GM12878 (cell line): ENCODE data around the gene RNF150. TPM values are rescaled to one million over a fixed set of nuclear protein-coding genes. Genes with fewer than 3 reads are reported as not detected.

Source experiments
- ATAC-seq: fragments of 200-7000 bp; cut with Tn5 transposase; 3 replicates; pipeline ENCODE4 v1.9.1; 2020; ENCODE audit warnings: mild to moderate bottlenecking, moderate library complexity
- BruUV-seq: library from RNA; stranded (reverse); fragments of 400-500 nt; replicated peaks from 2 replicates; lab custom pipeline; 2021; lab: Mats Ljungman, UMichigan
- CTCF ChIA-PET: fragments of 300-600 bp; sonication (Branson Sonifier 250); formaldehyde crosslinking; extraction: SDS; loops from one replicate; lab custom pipeline; 2021; ENCODE audit warnings: inconsistent platforms; lab: Yijun Ruan, JAX
- POLR2A ChIA-PET: fragments of 350-600 bp; formaldehyde crosslinking; extraction: SDS; loops from one replicate; lab custom pipeline; 2021; ENCODE audit warnings: inconsistent platforms; lab: Charles Lee
- RAD21 ChIA-PET: fragments of 300-600 bp; sonication (Branson Sonifier 250); formaldehyde crosslinking; loops from one replicate; lab custom pipeline; 2023; ENCODE audit warnings: antibody characterized with exemption; ENCODE audit not compliant: unreplicated experiment; lab: Charles Lee
- SMC1A ChIA-PET: fragments of 300-600 bp; sonication (Branson Sonifier 250); formaldehyde crosslinking; loops from one replicate; lab custom pipeline; 2023; ENCODE audit not compliant: unreplicated experiment, uncharacterized antibody; lab: Charles Lee
- DNase-seq: peaks from one replicate; pipeline ENCODE4 v3.0.0-alpha.2; 2011; ENCODE audit warnings: low read depth, low spot score
- FAIRE-seq: peaks from 3 replicates; lab custom pipeline; 2011; peaks lifted over from hg19 to GRCh38; lab: Jason Lieb, UNC
- H2AFZ ChIP-seq: 2 replicates; pipeline ENCODE4 v1.6.0; 2011; ENCODE audit warnings: low read depth, low read length, control low read depth; ENCODE audit not compliant: control insufficient read depth
- H3K27ac ChIP-seq: 2 replicates; pipeline ENCODE4 v1.5.1; 2011; ENCODE audit warnings: control low read depth; ENCODE audit not compliant: control insufficient read depth, insufficient read depth
- H3K27me3 ChIP-seq, 2 experiments: replicated peaks in 1 of 2; 2 replicates each; pipeline versions ENCODE4 v1.6.0 to v1.6.1; 2011; ENCODE audit warnings: low read length in 1 of 2; ENCODE audit not compliant: control insufficient read depth in 2 of 2, insufficient read depth in 2 of 2
- H3K36me3 ChIP-seq, 2 experiments: 2 replicates each; pipeline ENCODE4 v1.5.1; 2011; ENCODE audit warnings: low read length in 1 of 2; ENCODE audit not compliant: control insufficient read depth in 2 of 2, insufficient read depth in 2 of 2
- H3K4me1 ChIP-seq: 2 replicates; pipeline ENCODE4 v1.6.1; 2011; ENCODE audit warnings: mild to moderate bottlenecking, low read length, moderate library complexity, mixed read lengths; ENCODE audit not compliant: control insufficient read depth, insufficient read depth
- H3K4me2 ChIP-seq: 2 replicates; pipeline ENCODE4 v1.6.0; 2011; ENCODE audit warnings: control low read depth; ENCODE audit not compliant: control insufficient read depth, insufficient read depth
- H3K4me3 ChIP-seq: fragments of 200-600 bp; sonication (generic); 2 replicates; pipeline ENCODE4 v1.5.1; 2016
- H3K79me2 ChIP-seq: 2 replicates; pipeline ENCODE4 v1.6.0; 2011; ENCODE audit warnings: low read length; ENCODE audit not compliant: control insufficient read depth, insufficient read depth
- H3K9ac ChIP-seq: 2 replicates; pipeline ENCODE4 v1.8.0; 2011; ENCODE audit warnings: low read length, control low read depth, mixed read lengths; ENCODE audit not compliant: control insufficient read depth, insufficient read depth
- H3K9me3 ChIP-seq: replicated peaks from 3 replicates; pipeline ENCODE4 v1.5.1; 2011; ENCODE audit warnings: mild to moderate bottlenecking, low read length; ENCODE audit not compliant: control insufficient read depth, insufficient read depth
- H4K20me1 ChIP-seq: 2 replicates; pipeline ENCODE4 v1.6.0; 2011; ENCODE audit not compliant: control insufficient read depth, insufficient read depth
- NFIC ChIP-seq: IDR thresholded peaks from 2 replicates; pipeline ENCODE4 v1.6.1; 2012; ENCODE audit warnings: low read depth, mild to moderate bottlenecking, inconsistent platforms, low read length, moderate library complexity
- NR2C1 ChIP-seq: fragments of 450-650 bp; IDR thresholded peaks from 2 replicates; pipeline ENCODE4 v1.6.1; 2017; ENCODE audit warnings: antibody characterized with exemption, mild to moderate bottlenecking, moderate library complexity
- RAD51 ChIP-seq: fragments of 450-650 bp; IDR thresholded peaks from 2 replicates; pipeline ENCODE4 v1.6.1; 2016; ENCODE audit warnings: moderate library complexity, mild to moderate bottlenecking, inconsistent platforms
- SRF ChIP-seq, 2 experiments: IDR thresholded peaks; 2 replicates each; pipeline ENCODE4 v1.6.1; 2011; ENCODE audit warnings: low read depth in 2 of 2, low read length in 2 of 2, mild to moderate bottlenecking in 1 of 2, moderate library complexity in 1 of 2
- ZNF274 ChIP-seq: IDR thresholded peaks from one replicate; pipeline ENCODE4 v1.8.0; 2011; ENCODE audit not compliant: insufficient read length, insufficient read depth
- WGBS: methylation state at CpG from one replicate; pipeline ENCODE4 v1.1.6; 2016; ENCODE audit warnings: low lambda C conversion rate; ENCODE audit not compliant: insufficient replicate concordance, insufficient coverage; ENCODE audit errors: missing lambda C conversion rate; 5-methylcytosine and 5-hydroxymethylcytosine counted together
- in situ Hi-C: fragments of 300-500 bp; cut with MboI; formaldehyde crosslinking; loops from 9 replicates; pipeline ENCODE4 v1.14.3; 2018; ENCODE audit warnings: mixed read lengths
- intact Hi-C: fragments of 100-400 bp; cut with micrococcal nuclease; formaldehyde crosslinking; loops from one replicate; pipeline ENCODE4 v1.14.2; 2022; ENCODE audit not compliant: unreplicated experiment
- polyA plus RNA-seq, 11 experiments: library from polyadenylated mRNA; depleted of rRNA in 4 of 11; unstranded in 6 of 11; stranded (reverse) in 5 of 11; fragments of >200 nt; fragmentation: Nextera tagmentation in 4 of 11; fragmentation: Illumina TruSeq in 1 of 11; extraction: Ambion mirVana in 4 of 11; extraction: Trizol in 1 of 11; gene quantifications; 1 replicate in 1 of 11; 2 replicates in 10 of 11; pipeline versions ENCODE4 v1.2.1 to v1.2.3, GENCODE V29; 2011 to 2016; ENCODE audit warnings: inconsistent platforms in 2 of 11, missing spikeins in 2 of 11, low read depth in 1 of 11
- total RNA-seq, 4 experiments: library from RNA; depleted of rRNA in 3 of 4; stranded (reverse); fragments of >200 nt in 3 of 4; fragmentation: Illumina TruSeq in 1 of 4; extraction: Trizol in 1 of 4; gene quantifications; 2 replicates each; pipeline versions ENCODE4 v1.2.1 to v1.2.3, GENCODE V29; 2013 to 2021
- TF ChIP-seq, protein P1 (sequence below): fragments of 450-650 bp; IDR thresholded peaks from 2 replicates; pipeline ENCODE4 v1.6.1; 2017; ENCODE audit warnings: mild to moderate bottlenecking, moderate library complexity

Gene RNF150
- total and polyA plus RNA-seq, 10 of the 15 experiments (the other 5 are each of a cell fraction or from before 2014, with no cell fraction given), result 0.01 to 2.3 (median 0.04) TPM; not detected in 6

- TF ChIP-seq, protein P1, sequence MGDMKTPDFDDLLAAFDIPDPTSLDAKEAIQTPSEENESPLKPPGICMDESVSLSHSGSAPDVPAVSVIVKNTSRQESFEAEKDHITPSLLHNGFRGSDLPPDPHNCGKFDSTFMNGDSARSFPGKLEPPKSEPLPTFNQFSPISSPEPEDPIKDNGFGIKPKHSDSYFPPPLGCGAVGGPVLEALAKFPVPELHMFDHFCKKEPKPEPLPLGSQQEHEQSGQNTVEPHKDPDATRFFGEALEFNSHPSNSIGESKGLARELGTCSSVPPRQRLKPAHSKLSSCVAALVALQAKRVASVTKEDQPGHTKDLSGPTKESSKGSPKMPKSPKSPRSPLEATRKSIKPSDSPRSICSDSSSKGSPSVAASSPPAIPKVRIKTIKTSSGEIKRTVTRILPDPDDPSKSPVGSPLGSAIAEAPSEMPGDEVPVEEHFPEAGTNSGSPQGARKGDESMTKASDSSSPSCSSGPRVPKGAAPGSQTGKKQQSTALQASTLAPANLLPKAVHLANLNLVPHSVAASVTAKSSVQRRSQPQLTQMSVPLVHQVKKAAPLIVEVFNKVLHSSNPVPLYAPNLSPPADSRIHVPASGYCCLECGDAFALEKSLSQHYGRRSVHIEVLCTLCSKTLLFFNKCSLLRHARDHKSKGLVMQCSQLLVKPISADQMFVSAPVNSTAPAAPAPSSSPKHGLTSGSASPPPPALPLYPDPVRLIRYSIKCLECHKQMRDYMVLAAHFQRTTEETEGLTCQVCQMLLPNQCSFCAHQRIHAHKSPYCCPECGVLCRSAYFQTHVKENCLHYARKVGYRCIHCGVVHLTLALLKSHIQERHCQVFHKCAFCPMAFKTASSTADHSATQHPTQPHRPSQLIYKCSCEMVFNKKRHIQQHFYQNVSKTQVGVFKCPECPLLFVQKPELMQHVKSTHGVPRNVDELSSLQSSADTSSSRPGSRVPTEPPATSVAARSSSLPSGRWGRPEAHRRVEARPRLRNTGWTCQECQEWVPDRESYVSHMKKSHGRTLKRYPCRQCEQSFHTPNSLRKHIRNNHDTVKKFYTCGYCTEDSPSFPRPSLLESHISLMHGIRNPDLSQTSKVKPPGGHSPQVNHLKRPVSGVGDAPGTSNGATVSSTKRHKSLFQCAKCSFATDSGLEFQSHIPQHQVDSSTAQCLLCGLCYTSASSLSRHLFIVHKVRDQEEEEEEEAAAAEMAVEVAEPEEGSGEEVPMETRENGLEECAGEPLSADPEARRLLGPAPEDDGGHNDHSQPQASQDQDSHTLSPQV, result no peak
- no peak for TF ChIP-seq SRF (IDR thresholded peaks at IDR 0.05; ENCODE audit: low read depth in 2 of 2, low read length in 2 of 2)
- TF ChIP-seq NR2C1, result no peak
These were observed 152.7 kb downstream of the RNF150 start (continued) for GRCh38 chr4:140980426-140981200.

DNA sequence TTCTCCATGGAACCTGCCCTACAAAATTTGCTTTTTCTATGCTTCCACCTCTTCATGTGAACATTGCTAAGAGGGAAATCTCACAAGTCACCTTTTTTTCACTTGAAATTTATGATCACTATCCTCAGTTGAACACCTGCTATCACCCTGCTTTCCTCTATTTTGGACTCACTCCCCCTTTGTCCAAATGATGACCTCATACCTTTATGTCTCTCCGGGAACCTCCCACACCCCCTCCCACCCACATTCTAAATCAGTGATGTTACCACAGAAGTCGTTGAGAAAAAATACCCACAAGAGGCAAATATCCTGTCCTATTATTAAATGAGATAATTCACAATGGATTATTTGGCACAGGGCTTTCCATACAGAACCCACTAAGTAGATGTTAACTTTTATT is 156.5 kb downstream of the RNF150 start:
- Histone ChIP-seq H4K20me1 (no peaks in the 10 kb centered on the region), H3K9ac (no peak overlapping the region), H3K9me3 (no peaks in the 10 kb centered on the region), H3K27me3 (no peaks in the 10 kb centered on the region), H3K4me2 (no peak overlapping the region), H3K4me3 (no peak overlapping the region), H2AFZ (no peak overlapping the region), H3K27ac (no peak overlapping the region), H3K4me1 (no peaks in the 10 kb centered on the region), H3K79me2 (no peaks in the 10 kb centered on the region), H3K36me3 (no peaks in the 10 kb centered on the region)
- WGBS, result 44% methylated on average over 2 of the region's 2 CpGs
- in situ Hi-C loops (no loop called here), intact Hi-C loops (no loop called here)
- TF ChIP-seq RAD51 (no peak), NFIC (no peak), ZNF274 (no peak)
- ChIA-PET CTCF (no interaction called here), POLR2A (no interaction called here), RAD21 (no interaction called here), SMC1A (no interaction called here)
- DNase-seq, result no peak
- FAIRE-seq, result no peak
- no peak for ATAC-seq
- BruUV-seq, result no TSS peak
